Measurements from ENCODE around the gene NUDT16. TPM values are rescaled to one million over a fixed set of nuclear protein-coding genes. Genes with fewer than 3 reads are reported as not detected.

NUDT16 gene
- total RNA-seq = 5.4 and 7.6 TPM in 2 replicates

DNA sequence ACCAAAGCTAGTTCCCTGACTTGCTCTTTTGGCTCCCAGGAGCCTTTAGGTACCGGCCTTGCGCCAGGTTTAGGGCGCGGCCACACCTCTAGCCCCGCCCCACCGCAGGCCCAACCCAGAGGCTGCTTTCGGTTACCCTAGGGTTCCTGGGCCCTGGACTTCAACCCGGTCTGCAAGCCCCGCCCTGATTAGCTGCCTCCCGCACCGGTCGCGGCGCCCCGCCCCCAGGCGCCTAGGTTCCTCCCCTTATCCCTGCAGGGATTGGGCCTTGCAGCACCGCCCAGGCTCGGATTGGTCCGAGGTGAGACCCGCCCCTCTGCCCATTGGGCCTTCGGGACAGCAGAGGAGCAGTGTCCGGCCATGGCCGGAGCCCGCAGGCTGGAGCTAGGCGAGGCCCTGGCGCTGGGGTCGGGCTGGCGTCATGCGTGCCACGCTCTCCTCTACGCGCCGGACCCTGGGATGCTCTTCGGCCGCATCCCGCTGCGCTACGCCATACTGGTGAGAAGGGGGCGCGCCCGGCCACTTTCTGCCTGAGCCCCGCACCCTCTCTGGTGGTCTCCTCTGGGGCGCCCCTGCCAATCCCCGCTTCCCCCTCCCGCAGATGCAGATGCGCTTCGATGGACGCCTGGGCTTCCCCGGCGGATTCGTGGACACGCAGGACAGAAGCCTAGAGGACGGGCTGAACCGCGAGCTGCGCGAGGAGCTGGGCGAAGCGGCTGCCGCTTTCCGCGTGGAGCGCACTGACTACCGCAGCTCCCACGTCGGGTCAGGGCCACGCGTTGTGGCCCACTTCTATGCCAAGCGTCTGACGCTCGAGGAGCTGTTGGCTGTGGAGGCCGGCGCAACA lies at the start of gene NUDT16:
Gene NUDT16, plus strand, starts transcription at position 330 of the 847 bp plus-strand sequence. Its CDS starts 31 bp downstream, at position 361.
- no peak for FAIRE-seq
- TF ChIP-seq, protein P1, sequence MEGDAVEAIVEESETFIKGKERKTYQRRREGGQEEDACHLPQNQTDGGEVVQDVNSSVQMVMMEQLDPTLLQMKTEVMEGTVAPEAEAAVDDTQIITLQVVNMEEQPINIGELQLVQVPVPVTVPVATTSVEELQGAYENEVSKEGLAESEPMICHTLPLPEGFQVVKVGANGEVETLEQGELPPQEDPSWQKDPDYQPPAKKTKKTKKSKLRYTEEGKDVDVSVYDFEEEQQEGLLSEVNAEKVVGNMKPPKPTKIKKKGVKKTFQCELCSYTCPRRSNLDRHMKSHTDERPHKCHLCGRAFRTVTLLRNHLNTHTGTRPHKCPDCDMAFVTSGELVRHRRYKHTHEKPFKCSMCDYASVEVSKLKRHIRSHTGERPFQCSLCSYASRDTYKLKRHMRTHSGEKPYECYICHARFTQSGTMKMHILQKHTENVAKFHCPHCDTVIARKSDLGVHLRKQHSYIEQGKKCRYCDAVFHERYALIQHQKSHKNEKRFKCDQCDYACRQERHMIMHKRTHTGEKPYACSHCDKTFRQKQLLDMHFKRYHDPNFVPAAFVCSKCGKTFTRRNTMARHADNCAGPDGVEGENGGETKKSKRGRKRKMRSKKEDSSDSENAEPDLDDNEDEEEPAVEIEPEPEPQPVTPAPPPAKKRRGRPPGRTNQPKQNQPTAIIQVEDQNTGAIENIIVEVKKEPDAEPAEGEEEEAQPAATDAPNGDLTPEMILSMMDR (IDR thresholded peaks at IDR 0.05; ENCODE audit: insufficient read depth, low read length, severe bottlenecking) = peak; percentile 8

DNA sequence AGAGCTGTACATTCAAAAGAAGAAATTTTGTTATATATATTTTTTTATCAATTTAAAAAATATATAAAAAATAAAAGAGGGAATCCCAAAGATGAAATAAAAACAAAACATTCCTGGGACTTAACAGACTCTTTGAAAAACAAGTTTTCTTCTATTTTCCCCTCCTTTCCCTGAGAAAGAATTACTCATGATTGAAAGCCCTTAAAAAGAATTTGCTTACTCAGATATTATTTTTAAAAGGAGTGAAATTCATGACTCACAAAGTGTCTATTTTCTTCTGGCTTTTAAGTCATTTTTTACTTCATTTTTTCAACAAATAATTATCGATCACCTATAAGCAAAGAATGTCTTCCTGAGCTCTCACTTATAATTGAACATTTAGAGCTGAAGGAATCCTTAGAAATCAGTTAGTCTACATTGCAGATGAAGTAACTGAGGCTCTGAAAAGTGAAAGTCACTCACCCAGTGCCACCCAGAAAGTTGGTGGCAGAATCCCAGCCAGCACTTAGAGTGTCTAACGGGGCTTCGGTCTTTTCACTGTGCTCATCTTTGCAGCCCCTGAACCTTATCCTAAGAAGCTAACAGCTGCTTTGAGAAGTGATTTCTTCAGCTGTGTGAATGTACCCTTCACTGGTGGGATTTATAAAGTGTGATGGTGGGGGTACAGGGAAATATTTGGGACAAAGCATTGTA lies 42.5 kb upstream of the NUDT16 start:
- H3K27me3 ChIP-seq (ENCODE audit: control insufficient read depth, insufficient read depth, low read length) = no peaks in the 10 kb centered on the region
- FAIRE-seq = no peak

More for the DNA sequence above, at the start of gene NUDT16:
- Histone ChIP-seq H3K27me3 (ENCODE audit: control insufficient read depth, insufficient read depth, low read length) (no peaks in the 10 kb centered on the region), H3K36me3 (ENCODE audit: control insufficient read depth, insufficient read depth, low read length) (peaks cover 2% of the 10 kb centered on the region), H3K4me3 (ENCODE audit: low read depth, low read length) (peak within 1 kb of the TSS; percentile 91)
- DNase-seq (ENCODE audit: low read depth) = peak; percentile 95

DNA sequence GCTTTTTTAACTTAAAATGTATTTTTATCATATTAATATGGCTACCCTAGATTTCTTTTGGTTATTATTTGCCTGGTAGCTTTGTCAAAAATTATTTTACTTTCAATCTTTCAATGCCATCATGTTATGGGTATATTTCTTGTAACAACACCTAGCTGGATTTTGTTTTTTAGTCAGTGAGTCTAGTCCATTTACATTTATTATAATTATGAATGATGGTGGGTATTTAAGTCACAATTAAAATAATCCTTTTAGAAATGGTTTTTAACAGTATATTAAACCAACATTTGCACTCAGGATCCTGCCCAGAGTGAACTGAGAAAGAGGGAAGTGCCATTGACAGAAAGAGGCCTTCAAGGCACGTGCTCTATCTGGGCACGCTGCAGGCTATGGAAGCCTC lies 39.8 kb upstream of the NUDT16 start:
- H3K27me3 ChIP-seq (ENCODE audit: control insufficient read depth, insufficient read depth, low read length) = no peaks in the 10 kb centered on the region
- no peak for FAIRE-seq
- no peak overlapping the region for H3K4me3 ChIP-seq (ENCODE audit: low read depth, low read length)
- TF ChIP-seq, protein P1 (IDR thresholded peaks at IDR 0.05; ENCODE audit: insufficient read depth, low read length, severe bottlenecking) = no peak
- no peaks in the 10 kb centered on the region for H3K36me3 ChIP-seq (ENCODE audit: control insufficient read depth, insufficient read depth, low read length)
- no peak for DNase-seq (ENCODE audit: low read depth)

More for the DNA sequence above, 42.5 kb upstream of the NUDT16 start:
- DNase-seq (ENCODE audit: low read depth) = peak; percentile 39
- TF ChIP-seq, protein P1 (IDR thresholded peaks at IDR 0.05; ENCODE audit: insufficient read depth, low read length, severe bottlenecking) = no peak
- Histone ChIP-seq H3K36me3 (ENCODE audit: control insufficient read depth, insufficient read depth, low read length) (no peaks in the 10 kb centered on the region), H3K4me3 (ENCODE audit: low read depth, low read length) (no peak overlapping the region)

DNA sequence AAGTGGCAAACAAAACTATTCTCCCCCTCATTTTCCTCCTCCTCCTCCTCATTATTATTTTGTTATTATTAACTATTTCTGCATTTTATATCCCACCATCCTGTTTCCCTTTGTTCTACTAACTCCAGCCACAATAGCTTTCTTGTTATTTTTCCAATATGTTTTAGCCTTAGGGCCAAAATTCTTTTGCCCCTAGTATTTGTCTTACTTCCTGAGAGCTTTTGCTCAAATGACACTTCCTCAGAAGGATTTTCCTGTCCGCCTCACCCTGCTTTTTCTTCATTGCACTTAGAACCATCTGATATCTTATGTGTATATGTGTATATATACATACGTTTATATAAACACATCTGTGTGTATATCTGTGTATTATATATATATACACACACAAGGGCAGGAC lies 32.7 kb upstream of the NUDT16 start:
- TF ChIP-seq, protein P1 (IDR thresholded peaks at IDR 0.05; ENCODE audit: insufficient read depth, low read length, severe bottlenecking) = no peak
- Histone ChIP-seq H3K27me3 (ENCODE audit: control insufficient read depth, insufficient read depth, low read length) (no peaks in the 10 kb centered on the region), H3K4me3 (ENCODE audit: low read depth, low read length) (no peak overlapping the region), H3K36me3 (ENCODE audit: control insufficient read depth, insufficient read depth, low read length) (no peaks in the 10 kb centered on the region)
- FAIRE-seq (no peak), DNase-seq (ENCODE audit: low read depth) (peak; percentile 44)

DNA sequence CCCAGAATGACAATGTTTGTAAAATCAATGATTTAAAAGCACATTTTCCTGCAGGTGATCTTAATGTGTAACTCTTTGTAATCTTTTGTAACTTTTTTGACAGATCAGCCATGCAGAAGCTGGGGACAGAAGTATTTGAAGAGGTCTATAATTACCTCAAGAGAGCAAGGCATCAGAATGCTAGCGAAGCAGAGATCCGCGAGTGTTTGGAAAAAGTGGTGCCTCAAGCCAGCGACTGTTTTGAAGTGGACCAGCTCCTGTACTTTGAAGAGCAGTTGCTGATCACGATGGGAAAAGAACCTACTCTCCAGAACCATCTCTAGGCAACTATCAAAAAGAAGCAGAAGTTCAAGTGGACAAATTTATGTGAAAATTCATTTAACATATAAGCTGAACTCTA lies 32.1 kb upstream of the NUDT16 start:
- TF ChIP-seq, protein P1 (IDR thresholded peaks at IDR 0.05; ENCODE audit: insufficient read depth, low read length, severe bottlenecking) = no peak
- no peak overlapping the region for H3K4me3 ChIP-seq (ENCODE audit: low read depth, low read length)
- H3K27me3 ChIP-seq (ENCODE audit: control insufficient read depth, insufficient read depth, low read length) = no peaks in the 10 kb centered on the region
- no peak for FAIRE-seq
- no peak for DNase-seq (ENCODE audit: low read depth)
- no peaks in the 10 kb centered on the region for H3K36me3 ChIP-seq (ENCODE audit: control insufficient read depth, insufficient read depth, low read length)
